Urinary bladder (tissue), 4 donors: Measurements from ENCODE around the gene TRPM6. TPM values are rescaled to one million over a fixed set of nuclear protein-coding genes. Genes with fewer than 3 reads are reported as not detected.

Source experiments
- DNase-seq: peaks from one replicate; pipeline ENCODE4 v3.0.0-alpha.2; 2015; ENCODE audit errors: extremely low spot score
- H3K27ac ChIP-seq: one replicate; pipeline ENCODE4 v1.5.1; 2013; ENCODE audit warnings: low read depth, mild to moderate bottlenecking, moderate library complexity
- H3K36me3 ChIP-seq: one replicate; pipeline ENCODE4 v1.6.1; 2013; ENCODE audit warnings: mild to moderate bottlenecking, moderate library complexity; ENCODE audit not compliant: insufficient read depth
- H3K4me1 ChIP-seq: one replicate; pipeline ENCODE4 v1.6.1; 2013; ENCODE audit warnings: mild to moderate bottlenecking, moderate library complexity; ENCODE audit not compliant: insufficient read depth
- H3K4me3 ChIP-seq: one replicate; pipeline ENCODE4 v1.5.1; 2013; ENCODE audit warnings: low read depth, low read length
- WGBS: extraction: QIAGEN DNeasy Blood & Tissue Kit; methylation state at CpG from one replicate; pipeline ENCODE4 v1.1.7; 2013; 5-methylcytosine and 5-hydroxymethylcytosine counted together
- polyA plus RNA-seq: library from polyadenylated mRNA; stranded (reverse); fragments of 200-250 nt; gene quantifications from one replicate; pipeline ENCODE4 v1.2.3, GENCODE V29; 2013
- total RNA-seq: library from RNA; depleted of rRNA; stranded (reverse); fragments of >200 nt; gene quantifications from one replicate; pipeline ENCODE4 v1.2.3, GENCODE V29; 2014
- donor health status: healthy with polysubstance abuse.
- donor health status: healthy.

The TRPM6 gene
- total and polyA plus RNA-seq, 2 donors, result 0.24 to 0.63 TPM

GRCh38 chr9:74748966-74749365, 138.8 kb downstream of the TRPM6 start:
- no peak overlapping the region for H3K27ac ChIP-seq
- H3K4me1 ChIP-seq, result no peaks in the 10 kb centered on the region
- WGBS, result 89% methylated on average over 4 of the region's 4 CpGs
- no peak for DNase-seq
- H3K36me3 ChIP-seq, result no peaks in the 10 kb centered on the region
- no peak overlapping the region for H3K4me3 ChIP-seq

- Histone ChIP-seq H3K4me3 (no peak overlapping the region), H3K4me1 (no peaks in the 10 kb centered on the region), H3K36me3 (no peaks in the 10 kb centered on the region), H3K27ac (no peak overlapping the region)
- DNase-seq, result no peak
- WGBS, result 16% methylated on average over 8 of the region's 8 CpGs
Observed at GRCh38 chr9:74742792-74743730, 144.7 kb downstream of the TRPM6 start.

GRCh38 chr9:74742191-74742790, 145.4 kb downstream of the TRPM6 start:
- no peak for DNase-seq
- Histone ChIP-seq H3K4me3 (no peak overlapping the region), H3K36me3 (no peaks in the 10 kb centered on the region), H3K4me1 (no peaks in the 10 kb centered on the region), H3K27ac (no peak overlapping the region)
- 94% methylated on average over 1 of the region's 1 CpG for WGBS

- Histone ChIP-seq H3K4me1 (no peaks in the 10 kb centered on the region), H3K27ac (no peak overlapping the region), H3K36me3 (no peaks in the 10 kb centered on the region), H3K4me3 (no peak overlapping the region)
- no peak for DNase-seq
- WGBS, result 53% methylated on average over 4 of the region's 4 CpGs
Observed at GRCh38 chr9:74736646-74737045, 151.1 kb downstream of the TRPM6 start.

GRCh38 chr9:74735761-74736160, 152.0 kb downstream of the TRPM6 start:
- H3K4me1 ChIP-seq, result no peaks in the 10 kb centered on the region
- no peak for DNase-seq
- H3K4me3 ChIP-seq, result no peak overlapping the region
- no peak overlapping the region for H3K27ac ChIP-seq
- H3K36me3 ChIP-seq, result no peaks in the 10 kb centered on the region
- WGBS, result 72% methylated on average over 4 of the region's 4 CpGs

GRCh38 chr9:74729136-74729695, 158.5 kb downstream of the TRPM6 start:
- WGBS, result 24% methylated on average over 9 of the region's 9 CpGs
- Histone ChIP-seq H3K4me3 (no peak overlapping the region), H3K4me1 (no peaks in the 10 kb centered on the region), H3K36me3 (no peaks in the 10 kb centered on the region), H3K27ac (no peak overlapping the region)
- no peak for DNase-seq

- Histone ChIP-seq H3K36me3 (no peaks in the 10 kb centered on the region), H3K4me3 (no peak overlapping the region), H3K4me1 (no peaks in the 10 kb centered on the region), H3K27ac (no peak overlapping the region)
- DNase-seq, result no peak
- WGBS, result 71% methylated on average over 7 of the region's 7 CpGs
Observed at GRCh38 chr9:74728176-74728575, 159.5 kb downstream of the TRPM6 start.

- 96% methylated on average over 3 of the region's 3 CpGs for WGBS
- no peak for DNase-seq
Observed at GRCh38 chr9:74726581-74726980, 161.1 kb downstream of the TRPM6 start.

GRCh38 chr9:74724317-74724716, 163.4 kb downstream of the TRPM6 start:
- no peak for DNase-seq
- Histone ChIP-seq H3K4me1 (no peaks in the 10 kb centered on the region), H3K27ac (no peak overlapping the region), H3K36me3 (no peaks in the 10 kb centered on the region), H3K4me3 (no peak overlapping the region)
- 61% methylated on average over 5 of the region's 5 CpGs for WGBS

More at GRCh38 chr9:74726581-74726980, 161.1 kb downstream of the TRPM6 start:
- Histone ChIP-seq H3K36me3 (no peaks in the 10 kb centered on the region), H3K27ac (no peak overlapping the region), H3K4me1 (no peaks in the 10 kb centered on the region), H3K4me3 (no peak overlapping the region)

- Histone ChIP-seq H3K4me3 (no peak overlapping the region), H3K4me1 (no peaks in the 10 kb centered on the region), H3K36me3 (no peaks in the 10 kb centered on the region), H3K27ac (no peak overlapping the region)
- DNase-seq, result no peak
- 61% methylated on average over 5 of the region's 5 CpGs for WGBS
Observed at GRCh38 chr9:74721696-74722660, 165.7 kb downstream of the TRPM6 start.

- DNase-seq, result no peak
- H3K4me1 ChIP-seq, result no peaks in the 10 kb centered on the region
- no peak overlapping the region for H3K4me3 ChIP-seq
- 75% methylated on average over 1 of the region's 1 CpG for WGBS
- no peaks in the 10 kb centered on the region for H3K36me3 ChIP-seq
- no peak overlapping the region for H3K27ac ChIP-seq
Observed at GRCh38 chr9:74719306-74719705, 168.4 kb downstream of the TRPM6 start.

- Histone ChIP-seq H3K27ac (no peak overlapping the region), H3K4me1 (no peaks in the 10 kb centered on the region), H3K36me3 (no peaks in the 10 kb centered on the region), H3K4me3 (no peak overlapping the region)
- DNase-seq, result no peak
- 92% methylated on average over 2 of the region's 2 CpGs for WGBS
Observed at GRCh38 chr9:74718709-74719108, 169.0 kb downstream of the TRPM6 start.

GRCh38 chr9:74711341-74711740, 176.4 kb downstream of the TRPM6 start:
- Histone ChIP-seq H3K36me3 (no peaks in the 10 kb centered on the region), H3K4me1 (no peaks in the 10 kb centered on the region), H3K4me3 (no peak overlapping the region), H3K27ac (no peak overlapping the region)
- DNase-seq, result no peak
- WGBS, result 48% methylated on average over 5 of the region's 5 CpGs
